ENCODE data around the gene ATXN7L3. TPM values are rescaled to one million over a fixed set of nuclear protein-coding genes. Genes with fewer than 3 reads are reported as not detected.
A peak's percentile ranks its signal among the peaks of the same experiment; 100 is the strongest.

ATXN7L3 gene
- polyA plus RNA-seq, 3 donors = 8.5 to 60.9 (median 9.9) TPM

- Mint-ChIP-seq H3K4me1 (peaks cover 55% of the 10 kb centered on the region), H3K27me3 (ENCODE audit: low read depth in 3 of 3) (no peaks in the 10 kb centered on the region), H3K27ac (peak overlapping the region; percentile 61 to 94 (median 84)), H3K9me3 (no peaks in the 10 kb centered on the region), H3K4me3 (peak overlapping the region in 1 of 2 donors; percentile 79), H3K36me3 (peaks cover 25 to 40% of the 10 kb centered on the region in 2 donors)
- no peak overlapping the region for H3K9ac ChIP-seq (ENCODE audit: insufficient read depth, low read length, poor library complexity, severe bottlenecking)
- no peak overlapping the region for H2AFZ ChIP-seq (ENCODE audit: insufficient read depth, low read depth, low read length, poor library complexity, severe bottlenecking)
- 50% methylated on average over 2 of the region's 5 CpGs for WGBS (ENCODE audit: insufficient coverage)
- H3K9me3 ChIP-seq (replicated peaks in 1 of 2; ENCODE audit: control insufficient read depth in 1 of 2, insufficient read depth in 1 of 2, low read length in 2 of 2) = no peaks in the 10 kb centered on the region
- peaks cover 3% of the 10 kb centered on the region for H4K20me1 ChIP-seq (ENCODE audit: insufficient read depth, low read length)
- H3K4me3 ChIP-seq (replicated peaks in 1 of 3; ENCODE audit: low read depth in 2 of 3, low read length in 3 of 3) = peak overlapping the region in 1 of 3 experiments; percentile 38
- H3K4me1 ChIP-seq (ENCODE audit: control insufficient read depth in 1 of 2, insufficient read depth in 2 of 2, low read length in 2 of 2) = peaks cover 34 to 52% of the 10 kb centered on the region in 2 donors
- H3K27me3 ChIP-seq (ENCODE audit: control insufficient read depth in 2 of 2, insufficient read depth in 2 of 2, low read length in 2 of 2) = no peaks in the 10 kb centered on the region
- intact Hi-C loops (cut with micrococcal nuclease) = loop anchor here in 1 of 2 donors (5.0 kb wide), 2 partner anchors 143 to 298 kb away; partner anchors contain the start of genes GPATCH8 and GRN
- no peak for TF ChIP-seq CTCF (IDR thresholded peaks at IDR 0.05)
- H3K27ac ChIP-seq (ENCODE audit: low read depth in 1 of 2, low read length in 2 of 2) = peak overlapping the region; percentile 34 to 56
- H3K36me3 ChIP-seq (replicated peaks in 1 of 2; ENCODE audit: control insufficient read depth in 1 of 2, insufficient read depth in 2 of 2, low read length in 2 of 2) = peaks cover 32 to 37% of the 10 kb centered on the region in 2 donors
- DNase-seq = peak in 2 of 3 donors; percentile 52 to 61
- H3K79me2 ChIP-seq (ENCODE audit: insufficient read depth, low read length) = peaks cover 8% of the 10 kb centered on the region
- peak overlapping the region; percentile 31 for H3K4me2 ChIP-seq (replicated peaks; ENCODE audit: extremely low read depth, low read length, poor library complexity, severe bottlenecking)
Measured at GRCh38 chr17:44204441-44204882, 4.8 kb upstream of the ATXN7L3 start.

GRCh38 chr17:44203731-44204440 is 4.2 kb upstream of the ATXN7L3 start:
- peak overlapping the region; percentile 75 to 94 (median 90) for H3K27ac Mint-ChIP-seq
- Histone ChIP-seq H4K20me1 (ENCODE audit: insufficient read depth, low read length) (no peaks in the 10 kb centered on the region), H3K9me3 (replicated peaks in 1 of 2; ENCODE audit: control insufficient read depth in 1 of 2, insufficient read depth in 1 of 2, low read length in 2 of 2) (no peaks in the 10 kb centered on the region), H3K4me1 (ENCODE audit: control insufficient read depth in 1 of 2, insufficient read depth in 2 of 2, low read length in 2 of 2) (peaks cover 34 to 51% of the 10 kb centered on the region in 2 donors), H3K4me3 (replicated peaks in 1 of 3; ENCODE audit: low read depth in 2 of 3, low read length in 3 of 3) (peak overlapping the region in 1 of 3 experiments; percentile 38), H3K4me2 (replicated peaks; ENCODE audit: extremely low read depth, low read length, poor library complexity, severe bottlenecking) (peak overlapping the region; percentile 31), H2AFZ (ENCODE audit: insufficient read depth, low read depth, low read length, poor library complexity, severe bottlenecking) (no peak overlapping the region), H3K79me2 (ENCODE audit: insufficient read depth, low read length) (peaks cover 10% of the 10 kb centered on the region), H3K27me3 (ENCODE audit: control insufficient read depth in 2 of 2, insufficient read depth in 2 of 2, low read length in 2 of 2) (no peaks in the 10 kb centered on the region), H3K27ac (ENCODE audit: low read depth in 1 of 2, low read length in 2 of 2) (peak overlapping the region; percentile 34 to 56), H3K36me3 (replicated peaks in 1 of 2; ENCODE audit: control insufficient read depth in 1 of 2, insufficient read depth in 2 of 2, low read length in 2 of 2) (peaks cover 26 to 31% of the 10 kb centered on the region in 2 donors), H3K9ac (ENCODE audit: insufficient read depth, low read length, poor library complexity, severe bottlenecking) (no peak overlapping the region)
- peak; percentile 92 for TF ChIP-seq CTCF (IDR thresholded peaks at IDR 0.05)
- peak; percentile 40 to 63 (median 61) for DNase-seq
- WGBS (ENCODE audit: insufficient coverage) = 34% methylated on average over 9 of the region's 9 CpGs
- no peaks in the 10 kb centered on the region for H3K27me3 Mint-ChIP-seq (ENCODE audit: low read depth in 3 of 3)
- intact Hi-C loops (cut with micrococcal nuclease) = loop anchor here in 1 of 2 donors (5.0 kb wide), 2 partner anchors 143 to 298 kb away; partner anchors contain the start of genes GPATCH8 and GRN
- no peaks in the 10 kb centered on the region for H3K9me3 Mint-ChIP-seq
- H3K4me3 Mint-ChIP-seq = peak overlapping the region; percentile 66 to 79
- H3K36me3 Mint-ChIP-seq = peaks cover 21 to 34% of the 10 kb centered on the region in 2 donors
- peaks cover 55% of the 10 kb centered on the region for H3K4me1 Mint-ChIP-seq
